ENCODE data around the gene ETDC. TPM values are rescaled to one million over a fixed set of nuclear protein-coding genes. Genes with fewer than 3 reads are reported as not detected.

The ETDC gene
- total and polyA plus RNA-seq, 12 donors: not detected

GRCh38 chrX:135302269-135302873 lies 6.9 kb upstream of the ETDC start:
- TF ChIP-seq POLR2A (IDR thresholded peaks at IDR 0.05) (no peak), CTCF (IDR thresholded peaks at IDR 0.05) (no peak)
- DNase-seq: no peak
- intact Hi-C loops (cut with DNase I): no loop called here
- Histone ChIP-seq H3K4me1 (replicated peaks in 1 of 2) (no peaks in the 10 kb centered on the region), H3K36me3 (replicated peaks in 1 of 2) (no peaks in the 10 kb centered on the region), H3K4me3 (no peak overlapping the region), H3K27ac (no peak overlapping the region), H3K27me3 (no peaks in the 10 kb centered on the region), H3K9me3 (replicated peaks in 1 of 3) (no peaks in the 10 kb centered on the region)
- 54 to 85% (median 67%) methylated on average over 5 of the region's 5 CpGs for WGBS, 4 donors

GRCh38 chrX:135304741-135305140 lies 4.5 kb upstream of the ETDC start:
- intact Hi-C loops (cut with DNase I): no loop called here
- Histone ChIP-seq H3K4me1 (replicated peaks in 1 of 2) (no peaks in the 10 kb centered on the region), H3K4me3 (no peak overlapping the region), H3K27ac (no peak overlapping the region), H3K27me3 (no peaks in the 10 kb centered on the region), H3K9me3 (replicated peaks in 1 of 3) (no peaks in the 10 kb centered on the region), H3K36me3 (replicated peaks in 1 of 2) (no peaks in the 10 kb centered on the region)
- no peak for DNase-seq
- 58 to 76% (median 75%) methylated on average over 2 of the region's 2 CpGs for WGBS, 4 donors
- no peak for TF ChIP-seq POLR2A (IDR thresholded peaks at IDR 0.05)
- no peak for TF ChIP-seq CTCF (IDR thresholded peaks at IDR 0.05)

GRCh38 chrX:135307171-135307570 lies 2.1 kb upstream of the ETDC start:
- Histone ChIP-seq H3K27me3 (no peaks in the 10 kb centered on the region), H3K27ac (no peak overlapping the region), H3K9me3 (replicated peaks in 1 of 3) (no peaks in the 10 kb centered on the region), H3K36me3 (replicated peaks in 1 of 2) (no peaks in the 10 kb centered on the region), H3K4me3 (no peak overlapping the region), H3K4me1 (replicated peaks in 1 of 2) (no peaks in the 10 kb centered on the region)
- no peak for TF ChIP-seq POLR2A (IDR thresholded peaks at IDR 0.05)
- TF ChIP-seq CTCF (IDR thresholded peaks at IDR 0.05): no peak
- intact Hi-C loops (cut with DNase I): no loop called here
- DNase-seq: no peak
- 75 to 88% (median 82%) methylated on average over 3 of the region's 3 CpGs for WGBS, 4 donors

- intact Hi-C loops (cut with DNase I): no loop called here
- no peak for TF ChIP-seq POLR2A (IDR thresholded peaks at IDR 0.05)
- no peak for TF ChIP-seq CTCF (IDR thresholded peaks at IDR 0.05)
- Histone ChIP-seq H3K9me3 (replicated peaks in 1 of 3) (no peaks in the 10 kb centered on the region), H3K36me3 (replicated peaks in 1 of 2) (no peaks in the 10 kb centered on the region), H3K4me3 (no peak overlapping the region), H3K27me3 (no peaks in the 10 kb centered on the region), H3K27ac (no peak overlapping the region), H3K4me1 (replicated peaks in 1 of 2) (no peaks in the 10 kb centered on the region)
- 0 to 47% (median 25%) methylated on average over 1 of the region's 1 CpG for WGBS, 4 donors
- peak in 1 of 7 donors; percentile 23 for DNase-seq
Measured at GRCh38 chrX:135308345-135308855, 880 bp upstream of the ETDC start.

Measured in adrenal gland (tissue), 12 donors.